Measurements from ENCODE around the gene GOLGA7B.

The GOLGA7B gene

GRCh38 chr10:97895915-97896314, 46.3 kb downstream of the GOLGA7B start:
- DNase-seq (ENCODE audit: low read depth): no peak
- TF ChIP-seq CTCF (IDR thresholded peaks at IDR 0.05; ENCODE audit: low read depth, low read length, missing control alignments): no peak
- in situ Hi-C loops (cut with HindIII; ENCODE audit: low sequenced_read_pairs): no loop called here

GRCh38 chr10:97896756-97897358, 47.2 kb downstream of the GOLGA7B start:
- in situ Hi-C loops (cut with HindIII; ENCODE audit: low sequenced_read_pairs): no loop called here
- H3K4me3 ChIP-seq (ENCODE audit: low read depth, low read length): no peak overlapping the region
- no peak for DNase-seq (ENCODE audit: low read depth)
- TF ChIP-seq CTCF (IDR thresholded peaks at IDR 0.05; ENCODE audit: low read depth, low read length, missing control alignments): no peak

More at GRCh38 chr10:97895915-97896314, 46.3 kb downstream of the GOLGA7B start:
- no peak overlapping the region for H3K4me3 ChIP-seq (ENCODE audit: low read depth, low read length)

DNA sequence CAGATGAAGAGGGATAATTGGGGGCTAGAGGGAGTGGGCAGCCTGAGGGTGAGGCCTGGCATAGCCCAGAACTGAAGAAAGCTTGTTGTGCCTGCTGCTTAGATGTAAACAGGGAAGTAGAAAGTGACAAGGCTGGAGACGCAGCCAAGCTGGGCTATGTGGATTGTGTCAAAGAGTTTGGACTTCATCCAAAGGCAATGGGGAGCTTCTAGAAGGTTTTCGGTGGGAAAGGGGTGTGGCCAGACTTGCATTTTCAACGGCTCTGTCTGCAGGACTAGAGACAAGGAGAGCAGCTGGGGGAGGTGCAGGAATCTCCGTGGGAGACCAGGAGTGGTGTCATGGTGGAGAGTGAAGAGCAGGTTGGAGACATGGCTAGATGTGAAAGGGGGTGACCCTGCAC, 48.8 kb downstream of the GOLGA7B start:
- no peak for TF ChIP-seq CTCF (IDR thresholded peaks at IDR 0.05; ENCODE audit: low read depth, low read length, missing control alignments)
- in situ Hi-C loops (cut with HindIII; ENCODE audit: low sequenced_read_pairs): no loop called here
- H3K4me3 ChIP-seq (ENCODE audit: low read depth, low read length): no peak overlapping the region
- DNase-seq (ENCODE audit: low read depth): no peak

DNA sequence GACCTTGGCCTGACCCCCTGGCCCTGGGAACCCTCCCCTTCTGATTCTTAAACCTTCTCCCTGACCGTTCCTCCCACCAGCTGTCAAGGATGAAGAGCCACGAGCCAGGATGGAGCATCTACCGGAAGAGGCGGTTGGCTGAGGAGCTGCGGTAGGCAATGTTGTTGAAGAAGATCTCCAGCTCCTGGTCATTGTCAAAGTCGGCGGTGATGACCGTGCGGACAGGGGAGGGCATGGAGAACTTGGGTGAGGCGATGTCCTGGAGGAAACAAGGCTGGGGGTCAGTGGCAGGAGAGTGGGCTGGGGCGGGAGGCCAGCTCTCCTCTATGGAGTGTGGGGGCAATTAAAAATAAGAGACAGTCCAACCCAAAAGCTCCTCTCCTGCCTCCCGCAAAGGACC, 51.7 kb downstream of the GOLGA7B start:
- H3K4me3 ChIP-seq (ENCODE audit: low read depth, low read length): no peak overlapping the region
- in situ Hi-C loops (cut with HindIII; ENCODE audit: low sequenced_read_pairs): no loop called here
- DNase-seq (ENCODE audit: low read depth): no peak
- TF ChIP-seq CTCF (IDR thresholded peaks at IDR 0.05; ENCODE audit: low read depth, low read length, missing control alignments): no peak

DNA sequence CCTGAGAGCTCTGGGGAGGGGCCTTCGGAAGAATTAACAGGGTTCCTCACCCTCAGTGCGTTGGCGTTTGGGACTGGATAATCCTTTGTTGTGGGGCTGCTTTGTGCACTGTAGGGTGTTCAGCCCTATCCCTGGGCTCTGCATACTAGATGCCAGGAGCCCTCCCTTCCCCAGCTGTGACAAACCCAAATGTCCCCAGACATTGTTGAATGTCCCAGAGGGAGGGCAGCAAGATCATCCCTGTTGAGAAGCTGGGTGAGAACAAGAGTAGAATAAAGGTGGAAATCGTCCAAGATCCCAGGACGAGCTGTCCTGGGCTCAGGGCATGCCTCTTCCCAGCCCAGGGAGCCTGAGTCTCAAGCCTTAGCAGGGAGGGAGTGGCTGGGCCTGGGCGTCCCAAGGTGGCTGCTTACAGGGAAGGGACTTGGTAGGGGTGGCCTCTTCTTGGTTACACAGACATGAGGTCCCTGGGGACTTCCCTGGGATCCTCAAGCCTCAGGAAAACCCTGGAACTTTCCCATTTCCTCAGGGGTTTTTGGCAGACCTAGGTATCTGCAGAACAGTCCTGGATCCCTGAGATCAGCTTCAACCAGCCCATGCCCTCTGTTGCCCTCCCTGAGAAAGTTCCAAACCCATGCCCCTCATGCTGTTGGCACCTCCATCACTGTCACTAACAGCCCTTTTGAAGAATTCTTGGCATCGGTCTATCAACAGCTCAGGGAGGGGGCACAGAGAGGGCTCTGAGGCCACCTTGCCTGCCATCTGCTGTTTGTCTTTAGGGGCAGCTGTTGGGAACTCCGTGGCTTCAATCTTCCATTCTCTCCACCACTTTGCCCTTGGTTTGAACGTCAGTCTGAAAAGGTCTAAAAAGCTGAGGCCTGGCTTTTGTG, 53.7 kb downstream of the GOLGA7B start:
- H3K4me3 ChIP-seq (ENCODE audit: low read depth, low read length): no peak overlapping the region
- in situ Hi-C loops (cut with HindIII; ENCODE audit: low sequenced_read_pairs): no loop called here
- TF ChIP-seq CTCF (IDR thresholded peaks at IDR 0.05; ENCODE audit: low read depth, low read length, missing control alignments): no peak
- DNase-seq (ENCODE audit: low read depth): no peak

- no peak for TF ChIP-seq CTCF (IDR thresholded peaks at IDR 0.05; ENCODE audit: low read depth, low read length, missing control alignments)
- in situ Hi-C loops (cut with HindIII; ENCODE audit: low sequenced_read_pairs): no loop called here
- no peak for DNase-seq (ENCODE audit: low read depth)
- no peak overlapping the region for H3K4me3 ChIP-seq (ENCODE audit: low read depth, low read length)
These were observed 54.4 kb downstream of the GOLGA7B start for GRCh38 chr10:97904018-97904381.
